Stimulated activated CD4-positive, alpha-beta T cell treated with anti-CD3 and anti-CD28 coated beads, Interleukin-1b, Interleukin-23, amount 100 ng/mL, for 24 hours (primary cell): ENCODE results near the gene SH3BP4.

Experiments used
- DNase-seq, 4 experiments: peaks; one replicate each; pipeline ENCODE4 v3.0.0-alpha.2; 2020; ENCODE audit warnings: low read depth in 4 of 4, low spot score in 1 of 4

SH3BP4 gene, protein sequence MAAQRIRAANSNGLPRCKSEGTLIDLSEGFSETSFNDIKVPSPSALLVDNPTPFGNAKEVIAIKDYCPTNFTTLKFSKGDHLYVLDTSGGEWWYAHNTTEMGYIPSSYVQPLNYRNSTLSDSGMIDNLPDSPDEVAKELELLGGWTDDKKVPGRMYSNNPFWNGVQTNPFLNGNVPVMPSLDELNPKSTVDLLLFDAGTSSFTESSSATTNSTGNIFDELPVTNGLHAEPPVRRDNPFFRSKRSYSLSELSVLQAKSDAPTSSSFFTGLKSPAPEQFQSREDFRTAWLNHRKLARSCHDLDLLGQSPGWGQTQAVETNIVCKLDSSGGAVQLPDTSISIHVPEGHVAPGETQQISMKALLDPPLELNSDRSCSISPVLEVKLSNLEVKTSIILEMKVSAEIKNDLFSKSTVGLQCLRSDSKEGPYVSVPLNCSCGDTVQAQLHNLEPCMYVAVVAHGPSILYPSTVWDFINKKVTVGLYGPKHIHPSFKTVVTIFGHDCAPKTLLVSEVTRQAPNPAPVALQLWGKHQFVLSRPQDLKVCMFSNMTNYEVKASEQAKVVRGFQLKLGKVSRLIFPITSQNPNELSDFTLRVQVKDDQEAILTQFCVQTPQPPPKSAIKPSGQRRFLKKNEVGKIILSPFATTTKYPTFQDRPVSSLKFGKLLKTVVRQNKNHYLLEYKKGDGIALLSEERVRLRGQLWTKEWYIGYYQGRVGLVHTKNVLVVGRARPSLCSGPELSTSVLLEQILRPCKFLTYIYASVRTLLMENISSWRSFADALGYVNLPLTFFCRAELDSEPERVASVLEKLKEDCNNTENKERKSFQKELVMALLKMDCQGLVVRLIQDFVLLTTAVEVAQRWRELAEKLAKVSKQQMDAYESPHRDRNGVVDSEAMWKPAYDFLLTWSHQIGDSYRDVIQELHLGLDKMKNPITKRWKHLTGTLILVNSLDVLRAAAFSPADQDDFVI

DNA sequence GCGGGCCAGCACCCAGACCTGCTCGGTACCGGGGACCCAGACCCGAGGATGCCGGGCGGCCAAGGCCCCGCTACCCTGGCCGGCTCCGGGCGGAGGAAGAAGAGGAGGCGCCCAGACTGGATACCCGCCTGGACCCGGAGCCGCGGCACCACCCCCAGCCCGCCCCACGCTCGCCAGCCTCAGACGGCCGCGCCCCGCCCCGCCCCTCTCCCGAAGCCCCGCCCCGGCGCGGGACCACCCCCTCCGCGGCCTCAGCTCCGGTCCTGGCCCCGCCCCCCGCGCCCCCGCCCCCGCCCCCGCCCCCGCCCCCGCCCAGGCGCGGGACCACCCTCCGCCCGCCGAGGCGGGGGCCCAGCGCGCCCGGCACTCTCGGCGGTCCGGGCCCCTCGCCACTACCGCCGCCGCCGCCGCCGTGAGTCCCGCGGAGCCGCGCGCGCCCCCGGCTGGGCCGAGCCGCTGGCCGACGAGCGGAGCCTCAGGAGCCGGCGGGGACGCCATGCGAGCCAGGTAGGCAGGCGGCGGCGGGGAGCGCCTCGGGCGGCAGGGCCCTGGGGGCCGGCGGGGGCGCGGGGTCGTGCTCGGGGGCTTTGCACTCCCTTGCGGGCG lies at the start of gene SH3BP4:
TSS of gene SH3BP4 (plus strand) at position 354 of the 606 bp plus-strand sequence. CDS start 82,986 bp downstream, outside the sequence.
- peak in 2 of 4 experiments; percentile 40 to 47 for DNase-seq

DNA sequence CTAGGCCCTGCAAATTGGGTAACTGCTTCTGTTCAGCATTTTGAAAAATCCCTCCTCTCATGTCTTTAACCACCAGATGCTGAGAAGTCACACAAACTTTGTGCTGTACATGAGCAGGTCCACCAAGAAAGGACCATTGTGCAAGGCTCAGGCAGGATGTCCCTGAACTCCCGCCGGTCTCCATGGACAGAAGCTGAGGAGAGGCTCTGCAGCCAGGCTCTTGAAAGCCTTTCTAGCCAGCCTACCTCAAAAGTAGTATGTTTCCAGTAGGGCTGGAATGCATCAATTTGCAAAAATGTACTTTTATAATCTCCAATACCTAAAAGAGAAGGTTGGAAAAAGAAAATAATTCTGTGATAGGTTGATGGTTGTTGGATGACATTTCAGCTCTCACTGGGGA lies 47.0 kb upstream of the SH3BP4 start:
- DNase-seq, result no peak

DNA sequence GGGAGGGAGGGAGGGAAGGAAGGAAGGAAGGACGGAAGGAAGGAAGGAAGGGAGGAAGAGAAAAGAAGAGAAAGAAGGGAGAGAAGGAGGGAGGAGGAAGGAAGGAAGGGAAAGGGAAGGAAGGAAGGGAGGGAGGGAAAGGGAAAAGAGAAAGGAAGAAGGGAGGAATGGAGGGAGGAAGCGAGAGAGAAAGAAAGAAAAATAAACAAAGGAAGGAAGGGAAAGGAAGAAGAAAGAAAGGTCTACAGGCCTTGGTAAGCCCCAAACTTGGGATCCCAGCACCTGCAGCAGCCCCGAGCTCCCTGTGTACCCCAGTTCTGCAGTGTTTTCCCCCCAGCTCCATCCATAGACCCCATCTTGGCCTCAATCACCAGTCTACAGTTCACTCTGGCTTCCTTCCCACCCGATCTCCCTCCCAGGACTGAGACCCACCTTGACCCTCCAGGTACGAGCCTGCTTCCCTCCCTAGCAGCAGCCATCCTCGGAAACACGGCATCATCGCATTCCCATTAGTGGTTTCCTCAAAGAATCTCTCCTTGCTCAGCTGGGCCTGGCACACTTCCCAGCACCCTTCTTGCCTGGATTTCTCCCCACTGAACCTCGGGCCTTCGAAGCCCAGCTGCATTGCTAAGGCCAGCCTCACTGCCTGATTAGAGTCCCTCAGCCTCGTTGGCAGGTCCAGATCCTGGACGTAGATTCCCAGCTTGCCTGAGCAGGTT lies 46.1 kb upstream of the SH3BP4 start:
- no peak for DNase-seq

DNA sequence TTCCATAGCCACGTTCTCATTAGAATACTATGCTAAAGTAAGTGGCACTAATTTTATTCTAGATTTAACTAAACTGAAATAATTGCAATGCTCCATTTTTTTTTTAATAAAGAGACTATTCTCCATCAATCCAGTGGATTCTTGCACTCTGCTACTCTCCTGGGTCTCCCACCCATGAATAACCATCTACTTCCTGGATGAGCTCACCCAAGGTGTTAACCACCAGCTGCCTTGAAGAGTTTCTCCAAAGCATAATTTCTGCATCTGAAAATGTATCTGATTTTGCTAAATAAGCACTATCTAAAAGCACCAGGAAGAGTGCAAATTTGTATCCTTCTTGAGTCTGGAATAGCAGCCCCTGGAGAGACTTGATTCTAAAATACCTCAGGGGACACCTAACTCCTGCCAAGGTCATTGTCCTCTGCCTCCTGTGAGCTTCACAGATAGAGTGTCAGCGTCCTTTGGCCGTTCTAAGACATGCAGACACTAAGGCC lies 41.6 kb upstream of the SH3BP4 start:
- no peak for DNase-seq

DNA sequence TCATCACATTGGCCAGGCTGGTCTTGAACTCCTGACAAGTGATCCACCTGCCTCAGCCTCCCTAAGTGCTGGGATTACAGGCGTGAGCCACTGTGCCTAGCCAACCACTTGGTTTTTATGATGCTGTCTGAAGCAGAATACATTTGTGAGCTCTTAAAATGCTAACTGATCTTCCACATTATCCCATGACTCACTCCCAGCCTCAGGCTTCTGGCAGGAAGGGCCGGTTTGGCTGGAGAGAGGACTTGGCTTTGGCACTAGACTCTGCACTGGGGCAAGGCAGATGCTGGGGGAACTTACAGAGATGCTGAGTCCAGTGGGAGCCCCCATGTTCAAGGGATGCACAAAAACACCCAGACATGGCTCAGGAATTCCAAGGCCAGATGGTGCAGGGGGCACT lies 40.5 kb upstream of the SH3BP4 start:
- DNase-seq, result no peak

DNA sequence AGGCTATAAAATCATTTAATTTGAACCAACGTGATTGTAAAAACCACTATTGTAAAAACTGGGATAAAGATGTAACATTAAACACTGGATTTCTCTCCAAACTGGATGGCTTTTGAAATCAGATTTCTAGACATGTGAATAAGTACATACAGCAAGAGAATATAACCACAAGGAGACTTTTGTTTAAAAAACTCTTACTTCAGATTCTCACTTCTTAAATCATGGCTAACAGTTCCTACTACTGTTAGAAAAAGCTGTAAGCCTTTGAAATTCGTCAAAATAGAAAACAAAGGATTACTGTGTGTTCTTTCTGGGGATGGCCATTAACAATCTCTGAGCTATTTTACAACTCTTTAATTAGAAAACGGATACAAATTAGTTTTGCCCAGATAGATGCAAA lies 39.4 kb upstream of the SH3BP4 start:
- no peak for DNase-seq

DNA sequence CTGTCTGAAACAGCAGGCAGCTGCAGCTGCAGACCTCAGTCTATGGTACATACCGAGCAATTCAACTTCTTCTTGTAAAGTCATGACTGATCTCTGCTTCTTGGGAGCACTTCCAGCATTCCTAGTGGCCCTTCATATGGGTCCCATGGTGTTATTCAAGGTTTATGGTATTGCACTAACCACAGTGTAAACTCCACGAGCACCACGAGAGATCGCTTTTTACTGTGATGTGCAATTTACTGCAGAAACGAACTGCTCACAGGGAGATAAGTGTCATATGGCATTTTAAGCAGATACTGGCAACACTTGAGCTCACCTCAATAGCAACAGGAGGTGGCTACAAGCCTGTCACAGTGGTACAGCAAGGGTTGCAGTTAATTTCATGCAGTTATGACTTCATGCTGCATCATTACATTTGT lies 38.6 kb upstream of the SH3BP4 start:
- DNase-seq, result no peak

DNA sequence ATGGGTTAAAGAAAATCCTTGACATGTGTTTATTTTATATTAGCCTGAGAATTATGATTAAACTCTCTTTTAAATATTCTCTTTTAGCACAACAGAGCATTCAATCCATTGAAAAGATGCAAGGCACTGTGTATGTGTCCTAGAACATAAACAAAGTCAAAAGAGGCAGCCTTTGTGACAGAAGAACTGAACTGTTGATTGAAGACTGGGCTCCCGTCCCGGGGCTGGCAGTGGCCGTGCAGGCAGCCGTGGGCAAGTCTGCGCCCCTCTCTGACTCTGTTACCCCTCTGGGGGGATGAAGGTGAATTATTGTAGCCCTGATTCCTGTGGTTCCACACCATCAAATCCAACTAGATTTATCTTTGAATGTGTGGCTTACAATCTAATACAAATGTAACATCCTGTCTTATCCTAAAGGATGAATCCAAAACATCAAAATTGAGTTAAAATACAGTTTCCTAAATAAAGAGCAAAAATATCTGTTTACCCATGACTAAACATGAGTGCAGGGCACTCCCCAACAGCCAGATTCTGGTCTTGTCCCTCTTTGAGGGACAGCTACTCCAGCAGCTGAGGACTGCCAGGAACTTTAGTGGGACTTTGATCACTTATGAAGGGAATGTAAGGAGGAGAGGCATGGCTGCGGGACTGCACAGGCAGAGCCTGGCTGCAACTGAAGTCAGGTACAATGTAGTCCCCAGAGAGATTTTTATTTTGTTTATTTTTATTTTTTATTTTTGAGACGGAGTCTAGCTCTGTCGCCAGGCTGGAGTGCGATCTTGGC lies 37.3 kb upstream of the SH3BP4 start:
- DNase-seq, result no peak

DNA sequence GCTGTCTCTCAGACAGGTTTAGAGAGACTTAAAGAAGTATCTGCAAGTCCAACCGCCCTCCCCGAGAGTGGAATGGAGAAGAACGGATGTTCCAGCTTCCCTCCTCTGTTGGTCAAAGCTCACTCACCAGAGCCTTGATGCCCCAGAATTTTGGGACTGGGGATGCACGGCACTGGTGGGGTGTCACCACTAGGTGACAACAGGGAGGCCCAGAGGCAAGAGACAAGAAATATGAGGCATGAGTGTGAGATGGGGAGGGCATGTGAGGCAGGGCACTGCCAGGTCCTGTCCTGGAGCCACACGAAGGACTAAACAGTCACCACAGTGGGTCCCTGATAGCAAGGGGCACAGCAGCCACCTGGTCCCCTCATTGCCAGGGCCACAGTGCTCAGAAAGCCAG lies 35.1 kb upstream of the SH3BP4 start:
- DNase-seq, result no peak

DNA sequence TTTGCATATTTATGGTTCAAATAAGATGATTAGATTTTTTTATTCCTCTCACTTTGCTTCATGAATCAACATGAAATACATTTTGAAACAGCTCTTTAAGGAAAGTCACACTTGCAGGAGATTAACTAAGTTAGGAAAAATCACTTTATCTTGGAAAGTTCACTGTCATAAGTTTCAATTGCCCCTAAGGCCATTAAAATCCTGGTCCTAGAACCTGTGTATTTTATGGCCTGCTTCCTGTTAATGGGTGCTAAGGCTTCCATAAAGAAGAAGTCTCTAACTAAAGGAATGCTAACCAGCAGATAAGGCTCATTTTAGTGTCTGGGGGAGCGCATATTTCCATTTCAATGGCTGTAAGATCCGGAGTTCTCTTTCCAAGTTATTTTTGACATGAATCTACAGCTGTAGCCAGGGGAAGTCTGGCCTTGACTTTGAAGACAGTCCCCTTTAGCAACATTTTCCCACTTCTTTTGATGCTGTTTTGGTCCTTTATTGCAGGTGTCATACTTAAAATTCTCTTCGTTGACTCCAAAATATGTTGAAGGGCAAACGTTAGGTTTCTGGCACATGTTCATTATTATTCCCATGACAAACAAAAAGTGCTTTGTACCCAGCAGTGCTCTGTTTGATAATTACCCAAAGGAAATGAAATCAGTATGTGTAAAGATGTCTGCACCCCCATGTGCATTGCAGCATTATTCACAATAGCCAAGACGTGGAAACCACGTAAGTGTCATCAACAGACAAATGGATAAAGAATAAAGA lies 34.4 kb upstream of the SH3BP4 start:
- DNase-seq, result no peak

DNA sequence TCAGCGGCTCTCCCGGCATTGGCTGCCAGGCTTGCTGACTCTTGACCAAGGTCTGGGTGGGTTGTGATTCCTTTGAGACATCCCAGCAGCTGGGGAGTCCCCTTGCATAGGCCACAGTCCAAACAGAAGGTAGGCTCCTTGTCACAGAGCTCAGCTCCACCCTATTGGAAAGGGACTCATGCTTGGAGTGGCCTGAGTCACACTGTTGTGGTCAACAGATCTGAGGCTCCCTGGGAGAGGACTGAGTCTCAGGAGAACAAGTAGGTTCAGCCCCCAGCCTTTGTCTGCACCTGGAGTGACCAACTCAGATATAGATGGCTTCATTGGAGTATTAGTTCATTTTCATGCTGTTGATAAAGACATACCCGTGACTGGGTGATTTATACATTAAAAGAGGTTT lies 32.1 kb upstream of the SH3BP4 start:
- no peak for DNase-seq

DNA sequence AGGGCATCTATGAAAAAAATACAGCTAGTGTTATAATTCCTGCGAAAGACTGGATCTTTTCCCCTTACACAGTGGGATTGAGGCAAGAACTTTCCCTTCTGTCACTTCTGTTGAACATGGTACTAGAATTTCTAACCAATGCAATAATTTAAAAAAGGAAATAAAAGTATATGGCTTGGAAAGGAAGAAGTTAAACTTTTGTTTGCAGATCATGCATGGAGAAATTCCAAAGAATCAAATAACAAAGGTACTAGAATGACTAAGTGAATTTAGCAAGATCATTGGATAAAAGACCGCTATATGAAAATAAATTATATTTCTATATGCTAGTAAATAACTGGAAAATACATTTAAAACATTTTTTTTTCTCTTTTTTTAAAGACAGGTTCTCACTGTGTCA lies 31.0 kb upstream of the SH3BP4 start:
- DNase-seq, result no peak

DNA sequence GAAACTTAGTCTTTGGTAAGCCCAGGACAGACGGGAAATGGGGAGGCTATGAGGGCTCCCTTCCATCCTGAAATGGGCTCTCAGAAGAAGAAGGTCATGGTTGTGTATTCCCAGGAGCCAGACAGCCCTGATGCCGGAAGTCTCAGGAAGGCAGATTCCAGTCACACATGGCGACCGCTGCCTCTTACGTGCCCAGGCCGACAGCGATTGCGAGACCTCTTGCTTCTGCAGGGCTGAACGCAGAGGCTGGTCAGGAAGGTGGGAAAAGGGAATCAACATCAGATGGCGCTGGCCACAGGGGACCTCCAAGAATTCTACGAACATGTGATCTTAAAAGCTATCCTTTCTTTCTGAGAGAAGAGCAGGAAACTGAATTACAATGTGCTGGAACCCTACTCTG lies 22.8 kb upstream of the SH3BP4 start:
- DNase-seq, result no peak

DNA sequence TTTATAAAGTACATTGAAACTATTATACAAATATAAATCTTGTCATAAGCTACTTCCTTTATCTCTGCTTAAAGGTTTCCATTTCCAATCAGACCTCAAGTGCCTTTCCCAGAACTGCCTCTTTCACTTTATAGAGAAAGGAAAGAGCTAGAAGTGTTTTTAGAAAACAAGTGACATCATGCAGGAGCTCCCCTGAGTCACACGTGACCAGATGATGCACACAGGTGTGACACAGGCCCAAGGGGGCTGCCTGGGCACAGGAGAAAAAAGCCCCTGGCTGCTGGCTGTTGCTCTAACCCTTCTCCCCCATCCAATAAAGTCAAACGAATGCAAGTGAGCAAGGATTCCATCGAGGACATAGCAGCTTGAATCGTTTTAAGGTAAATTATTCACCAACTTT lies 21.4 kb upstream of the SH3BP4 start:
- no peak for DNase-seq

DNA sequence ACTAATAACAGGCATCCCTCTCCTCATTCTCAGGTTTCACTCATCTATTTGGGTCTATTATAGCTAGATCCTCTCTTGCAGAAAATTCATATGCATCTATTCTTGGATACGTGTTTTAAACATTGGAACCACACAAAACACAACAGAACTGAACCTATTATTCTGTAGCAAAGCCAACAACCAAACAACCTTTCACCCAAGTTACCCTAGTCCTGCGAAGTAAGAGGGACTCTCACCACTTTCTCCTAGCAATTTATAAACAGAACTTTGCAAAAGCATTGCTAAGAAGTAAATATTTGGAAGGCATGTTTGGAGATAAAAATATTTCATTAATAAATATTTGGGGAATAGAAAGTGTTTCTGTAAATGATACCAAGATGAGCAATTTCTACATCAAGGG lies 20.4 kb upstream of the SH3BP4 start:
- no peak for DNase-seq

DNA sequence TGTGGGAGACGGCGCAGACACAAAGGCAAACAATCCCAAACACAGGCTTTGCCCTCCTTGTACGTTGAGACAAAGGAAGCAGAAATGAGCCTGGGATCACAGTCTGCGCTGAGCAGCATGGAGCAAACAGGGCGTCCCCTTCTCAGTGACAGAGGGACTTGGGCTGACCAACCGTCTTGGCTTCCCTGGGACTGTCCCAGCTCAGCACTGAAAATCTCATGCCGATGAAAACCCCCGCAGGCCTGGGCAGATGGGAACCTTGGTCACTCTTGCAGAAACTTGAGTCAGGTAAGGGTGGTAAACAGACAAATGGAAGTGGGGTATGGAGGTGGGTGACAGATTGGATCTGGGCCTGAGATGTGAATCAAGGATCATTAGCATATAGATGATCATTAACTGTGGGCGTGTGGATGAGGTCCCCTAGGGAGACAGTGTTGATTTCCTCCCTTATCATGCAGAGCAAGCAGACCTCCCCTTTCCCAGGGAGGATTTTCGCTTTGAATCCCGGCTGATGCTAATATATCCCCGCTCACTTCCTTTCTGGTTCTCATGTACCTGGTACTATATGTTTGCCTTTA lies 19.1 kb upstream of the SH3BP4 start:
- no peak for DNase-seq

DNA sequence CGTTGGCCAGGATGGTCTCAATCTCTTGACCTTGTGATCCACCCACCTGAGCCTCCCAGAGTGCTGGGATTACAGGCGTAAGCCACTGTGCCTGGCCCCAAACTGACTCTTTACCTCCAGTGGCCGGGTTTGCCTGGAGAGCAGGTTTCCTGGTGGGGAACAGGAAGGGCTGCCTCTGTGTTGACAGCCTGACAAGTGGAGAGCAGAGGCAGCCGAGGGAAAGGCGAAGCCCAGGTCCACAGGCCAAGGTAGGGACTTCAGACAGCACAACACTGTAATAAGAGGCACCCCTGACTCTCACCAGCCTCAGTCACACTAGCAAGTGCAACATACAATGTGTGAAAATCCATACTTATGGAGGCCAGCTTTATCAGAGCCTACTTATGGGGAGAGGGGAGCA lies 16.5 kb upstream of the SH3BP4 start:
- DNase-seq, result no peak

DNA sequence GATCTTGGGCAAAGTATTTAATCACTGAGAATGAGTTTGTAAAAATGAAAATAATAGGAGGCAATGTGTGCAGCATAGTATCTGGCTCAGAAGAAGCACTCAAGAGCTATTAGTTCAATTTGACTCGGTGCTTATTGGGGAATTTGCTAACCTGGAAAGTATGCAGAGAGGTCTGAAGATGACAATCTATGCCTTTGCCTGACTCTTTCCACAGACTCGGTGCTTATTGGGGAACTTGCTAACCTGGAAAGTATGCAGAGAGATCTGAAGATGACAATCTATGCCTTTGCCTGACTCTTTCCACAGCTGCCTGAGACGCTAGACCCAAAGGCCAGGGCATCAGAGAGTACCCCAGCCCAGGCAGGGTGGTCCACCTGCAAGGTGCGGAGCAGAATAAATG lies 12.2 kb upstream of the SH3BP4 start:
- no peak for DNase-seq

DNA sequence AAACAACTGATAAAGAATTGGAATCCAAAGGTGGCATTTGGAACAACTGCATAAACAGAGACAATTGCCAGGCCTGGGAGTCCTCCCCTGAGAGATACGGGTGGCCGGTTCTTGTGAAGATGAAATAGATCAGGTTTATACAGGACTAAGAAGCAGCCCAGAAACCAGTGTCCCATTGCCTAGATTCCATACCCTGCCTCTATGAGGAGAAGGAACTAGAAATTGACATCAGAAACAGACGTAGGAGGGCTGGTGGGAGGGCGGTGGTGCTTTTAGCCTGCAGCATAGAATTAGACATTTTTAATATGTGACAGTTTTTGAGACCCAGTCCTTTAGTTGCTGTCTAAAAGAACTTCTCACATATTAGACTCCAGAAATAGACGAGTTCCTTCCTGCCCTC lies 11.8 kb upstream of the SH3BP4 start:
- DNase-seq, result no peak
